ENCODE data around the gene LRRC45. TPM values are rescaled to one million over a fixed set of nuclear protein-coding genes. Genes with fewer than 3 reads are reported as not detected.

The LRRC45 gene
- total and polyA plus RNA-seq, 2 of the 4 experiments (the other 2 are of a cell fraction): 7.2 to 10.2 TPM

- Histone ChIP-seq H4K8ac (ENCODE audit: low read depth in 2 of 2, low read length in 2 of 2) (no peak overlapping the region), H3K79me1 (ENCODE audit: low read depth in 1 of 2, low read length in 2 of 2) (no peaks in the 10 kb centered on the region), H2AK9ac (replicated peaks; ENCODE audit: low read depth, low read length, poor library complexity) (peak overlapping the region; percentile 72), H3K9ac (ENCODE audit: low read depth, low read length) (no peak overlapping the region), H3K4me1 (ENCODE audit: control insufficient read depth, insufficient read depth, low read length) (no peaks in the 10 kb centered on the region), H3K4me2 (ENCODE audit: low read depth, low read length) (no peak overlapping the region), H3K27me3 (ENCODE audit: control insufficient read depth, insufficient read depth, low read length) (no peaks in the 10 kb centered on the region), H4K20me1 (ENCODE audit: insufficient read depth, low read length) (no peaks in the 10 kb centered on the region; the same call in 1 of the 2 replicates), H3K27ac (ENCODE audit: insufficient read depth, low read length) (no peak overlapping the region), H3K4ac (ENCODE audit: low read depth, low read length) (no peak overlapping the region), H2AFZ (replicated peaks; ENCODE audit: low read length, poor library complexity) (no peak overlapping the region), H4K5ac (ENCODE audit: low read depth, low read length) (no peak overlapping the region), H3K36me3 (ENCODE audit: control insufficient read depth, insufficient read depth, low read length) (peaks cover 10% of the 10 kb centered on the region; the same call in 1 of the 2 replicates), H3K4me3 (ENCODE audit: insufficient read depth, low read depth, low read length) (no peak overlapping the region), H2BK15ac (ENCODE audit: low read depth, low read length) (no peak overlapping the region), H2AK5ac (ENCODE audit: low read depth, low read length) (0 out of 2 replicates have a peak overlapping the region, but pooled peaks have one; percentile 16), H2BK120ac (ENCODE audit: low read depth, low read length) (no peak overlapping the region), H3K23ac (ENCODE audit: low read depth, low read length) (no peak overlapping the region), H3K9me1 (ENCODE audit: insufficient read depth, low read length) (no peaks in the 10 kb centered on the region), H3K18ac (ENCODE audit: low read depth, low read length) (no peak overlapping the region), H3K14ac (replicated peaks; ENCODE audit: low read depth, low read length) (no peak overlapping the region), H4K91ac (ENCODE audit: insufficient read depth, low read depth, low read length) (no peak overlapping the region), H3K9me3 (ENCODE audit: control insufficient read depth, insufficient read depth, low read length) (no peaks in the 10 kb centered on the region), H2BK20ac (ENCODE audit: low read depth, low read length) (no peak overlapping the region), H2BK5ac (ENCODE audit: low read depth, low read length, poor library complexity, severe bottlenecking) (no peak overlapping the region), H3K56ac (ENCODE audit: extremely low read depth, insufficient read depth, low read length) (no peak overlapping the region)
- in situ Hi-C loops (cut with MboI; ENCODE audit: low sequenced_read_pairs) (no loop called here), intact Hi-C loops (cut with micrococcal nuclease) (no loop called here), dilution Hi-C loops (cut with HindIII; ENCODE audit: low sequenced_read_pairs, unreplicated experiment) (no loop called here)
- ChIA-PET POLR2A (ENCODE audit: unreplicated experiment) (no interaction called here), CTCF (no interaction called here)
- ATAC-seq (ENCODE audit: low read depth) (no peak), DNase-seq (no peak)
- no peak for TF ChIP-seq ELK1 (IDR thresholded peaks at IDR 0.05; ENCODE audit: borderline replicate concordance, low read depth, low read length)
- no peak for TF ChIP-seq RCOR1 (IDR thresholded peaks at IDR 0.05; ENCODE audit: insufficient replicate concordance, low read length)
- no peak for TF ChIP-seq USF2 (IDR thresholded peaks at IDR 0.05; ENCODE audit: low read depth, low read length)
- no peak for TF ChIP-seq NFE2L2 (IDR thresholded peaks at IDR 0.05; ENCODE audit: low read depth, low read length)
- no peak for TF ChIP-seq CHD1 (IDR thresholded peaks at IDR 0.05; ENCODE audit: low read depth, low read length)
- TF ChIP-seq CEBPB (IDR thresholded peaks at IDR 0.05; ENCODE audit: low read depth, low read length): no peak
- TF ChIP-seq SMC3 (IDR thresholded peaks at IDR 0.05; ENCODE audit: low read depth, low read length): no peak
- no peak for TF ChIP-seq MAZ (IDR thresholded peaks at IDR 0.05; ENCODE audit: borderline replicate concordance, low read depth, low read length)
- TF ChIP-seq RFX5 (IDR thresholded peaks at IDR 0.05; ENCODE audit: low read depth, low read length): no peak
- no peak for TF ChIP-seq MXI1 (IDR thresholded peaks at IDR 0.05; ENCODE audit: borderline replicate concordance, low read depth, low read length)
- no peak for TF ChIP-seq FOS (IDR thresholded peaks at IDR 0.05; ENCODE audit: low read depth, low read length)
- no peak for TF ChIP-seq RAD21 (IDR thresholded peaks at IDR 0.05; ENCODE audit: low read length)
- TF ChIP-seq BHLHE40 (IDR thresholded peaks at IDR 0.05; ENCODE audit: low read depth, low read length): no peak
- WGBS, 2 experiments (ENCODE audit: extremely low coverage in 2 of 2, insufficient read length in 1 of 2): 96% methylated on average over 12 of the region's 16 CpGs; no CpG with 5 or more reads in 1 of the 2 experiments
- BruUV-seq (replicated peaks): no TSS peak
Observed at GRCh38 chr17:82013772-82014321, 9.3 kb upstream of the LRRC45 start.

Data from IMR-90 (cell line).